Measurements from ENCODE around the gene SLC7A14.

Gene SLC7A14

DNA sequence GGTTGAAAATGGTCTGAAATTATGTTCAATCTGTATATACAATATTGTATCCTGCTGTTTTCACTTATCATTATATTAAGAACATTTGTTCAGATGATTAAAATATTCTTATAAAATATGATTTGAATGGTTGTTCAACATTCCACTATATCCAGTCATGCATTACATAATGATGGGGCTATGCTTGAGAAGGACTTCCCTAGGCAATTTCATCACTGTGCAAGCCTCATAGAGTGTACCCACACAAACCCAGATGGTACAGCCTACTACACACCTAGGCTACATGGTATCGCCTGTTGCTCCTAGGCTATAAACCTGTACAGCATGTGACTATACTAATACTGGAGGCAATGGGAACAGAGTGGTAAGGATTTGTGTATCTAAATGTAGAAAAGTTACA lies 30.5 kb downstream of the SLC7A14 start:
- TF ChIP-seq, protein P1, sequence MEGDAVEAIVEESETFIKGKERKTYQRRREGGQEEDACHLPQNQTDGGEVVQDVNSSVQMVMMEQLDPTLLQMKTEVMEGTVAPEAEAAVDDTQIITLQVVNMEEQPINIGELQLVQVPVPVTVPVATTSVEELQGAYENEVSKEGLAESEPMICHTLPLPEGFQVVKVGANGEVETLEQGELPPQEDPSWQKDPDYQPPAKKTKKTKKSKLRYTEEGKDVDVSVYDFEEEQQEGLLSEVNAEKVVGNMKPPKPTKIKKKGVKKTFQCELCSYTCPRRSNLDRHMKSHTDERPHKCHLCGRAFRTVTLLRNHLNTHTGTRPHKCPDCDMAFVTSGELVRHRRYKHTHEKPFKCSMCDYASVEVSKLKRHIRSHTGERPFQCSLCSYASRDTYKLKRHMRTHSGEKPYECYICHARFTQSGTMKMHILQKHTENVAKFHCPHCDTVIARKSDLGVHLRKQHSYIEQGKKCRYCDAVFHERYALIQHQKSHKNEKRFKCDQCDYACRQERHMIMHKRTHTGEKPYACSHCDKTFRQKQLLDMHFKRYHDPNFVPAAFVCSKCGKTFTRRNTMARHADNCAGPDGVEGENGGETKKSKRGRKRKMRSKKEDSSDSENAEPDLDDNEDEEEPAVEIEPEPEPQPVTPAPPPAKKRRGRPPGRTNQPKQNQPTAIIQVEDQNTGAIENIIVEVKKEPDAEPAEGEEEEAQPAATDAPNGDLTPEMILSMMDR (IDR thresholded peaks at IDR 0.05) = no peak

DNA sequence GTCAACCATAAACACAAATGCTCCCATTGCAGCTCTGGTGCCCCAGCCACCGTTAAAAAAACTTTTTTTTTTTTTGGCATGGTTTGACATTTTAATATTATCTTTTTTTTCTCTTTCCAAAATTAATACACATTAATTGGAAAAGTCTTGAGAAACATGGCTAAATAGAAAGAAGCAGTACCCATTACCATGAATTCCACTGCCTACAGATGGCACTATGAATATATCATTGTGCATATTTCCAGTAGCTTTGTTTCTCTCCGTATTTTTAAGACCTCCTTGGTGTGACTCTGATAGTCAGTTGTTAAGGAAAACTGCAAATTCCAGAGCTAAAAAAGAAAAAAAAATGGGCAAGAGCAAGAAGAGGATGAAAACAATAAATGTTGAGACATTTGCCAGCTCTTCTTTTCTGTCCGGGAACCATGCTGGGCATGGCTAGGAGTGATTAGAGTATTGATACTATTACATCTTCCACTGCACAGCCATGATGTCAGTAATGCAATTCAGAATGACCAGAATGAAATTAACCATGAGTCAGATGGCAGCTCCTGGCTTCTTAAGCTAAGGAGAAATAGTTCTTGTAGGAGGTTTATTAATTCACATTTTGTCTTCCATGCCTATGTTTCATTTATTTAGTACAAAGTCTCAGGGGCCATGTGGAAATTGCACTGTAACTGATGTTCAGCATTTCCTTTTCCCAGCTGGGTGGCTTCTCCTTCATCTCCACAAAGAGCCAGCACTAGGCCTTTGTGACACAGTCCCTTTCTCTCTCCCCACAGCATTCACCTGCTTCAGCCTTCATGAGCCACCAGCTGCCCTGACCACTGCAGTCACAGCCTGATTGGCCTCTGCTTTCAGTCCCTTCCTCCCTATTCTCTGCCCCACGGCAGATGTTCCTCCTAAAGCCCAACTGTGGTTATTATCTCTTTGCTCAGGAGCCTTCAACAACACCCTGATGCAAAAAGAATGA lies 31.8 kb downstream of the SLC7A14 start:
- TF ChIP-seq, protein P1 (IDR thresholded peaks at IDR 0.05) = peak; percentile 26; the same call in 1 of the 2 replicates

DNA sequence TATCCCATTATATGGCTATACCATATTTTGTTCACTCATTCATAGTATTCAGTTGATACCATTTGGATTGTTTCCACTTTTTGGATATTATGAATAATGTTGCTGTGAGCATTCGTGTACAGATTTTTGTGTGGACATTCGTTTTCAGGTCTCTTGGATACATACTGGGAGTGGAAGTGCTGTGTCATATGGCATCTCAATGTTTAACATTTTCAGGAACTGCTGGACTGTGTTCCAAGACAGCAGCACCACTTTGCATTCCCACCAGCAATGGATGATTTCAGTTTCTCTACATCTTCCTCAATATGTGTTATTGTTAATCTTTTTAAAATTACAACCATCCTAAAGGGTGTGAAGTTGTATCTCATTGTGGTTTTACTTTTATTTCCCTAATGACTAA lies 34.6 kb downstream of the SLC7A14 start:
- TF ChIP-seq, protein P1 (IDR thresholded peaks at IDR 0.05) = no peak

DNA sequence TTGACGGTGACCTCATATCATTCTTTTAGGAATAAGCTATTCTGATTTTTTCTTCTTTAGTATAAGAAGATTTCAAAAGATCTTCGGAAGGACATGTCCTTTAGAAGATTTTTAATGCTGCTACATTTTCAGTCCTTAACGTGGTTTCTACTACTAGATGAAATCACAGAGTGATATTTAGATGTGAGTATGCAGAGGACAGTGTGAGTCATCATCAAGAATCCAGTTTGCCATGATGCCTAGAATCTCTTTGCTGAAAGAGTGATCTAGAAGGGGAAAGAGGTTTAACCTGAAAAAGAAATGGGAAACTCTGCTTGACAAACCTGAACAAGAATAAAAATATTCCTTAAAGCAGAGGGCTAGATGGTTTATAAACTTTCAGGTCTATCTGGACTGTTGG lies 43.2 kb downstream of the SLC7A14 start:
- TF ChIP-seq, protein P1 (IDR thresholded peaks at IDR 0.05) = no peak

DNA sequence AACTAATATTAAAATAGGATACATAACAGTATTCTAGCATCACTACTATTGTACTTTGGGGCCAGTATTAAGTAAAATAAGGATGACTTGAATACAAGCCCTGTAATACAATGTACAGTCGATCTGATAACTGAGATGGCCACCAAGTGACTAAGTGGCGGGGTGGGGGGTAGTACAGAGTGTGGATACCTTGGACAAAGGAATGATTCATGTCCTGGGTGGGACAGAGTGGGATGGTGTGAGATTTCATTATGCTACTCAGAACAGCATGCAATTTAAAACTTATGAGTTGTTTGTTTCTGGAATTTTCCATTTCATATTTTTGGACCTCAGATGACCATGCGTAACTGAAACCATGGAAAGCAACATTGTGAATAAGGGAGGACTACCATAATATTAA lies 46.0 kb downstream of the SLC7A14 start:
- TF ChIP-seq, protein P1 (IDR thresholded peaks at IDR 0.05) = no peak

DNA sequence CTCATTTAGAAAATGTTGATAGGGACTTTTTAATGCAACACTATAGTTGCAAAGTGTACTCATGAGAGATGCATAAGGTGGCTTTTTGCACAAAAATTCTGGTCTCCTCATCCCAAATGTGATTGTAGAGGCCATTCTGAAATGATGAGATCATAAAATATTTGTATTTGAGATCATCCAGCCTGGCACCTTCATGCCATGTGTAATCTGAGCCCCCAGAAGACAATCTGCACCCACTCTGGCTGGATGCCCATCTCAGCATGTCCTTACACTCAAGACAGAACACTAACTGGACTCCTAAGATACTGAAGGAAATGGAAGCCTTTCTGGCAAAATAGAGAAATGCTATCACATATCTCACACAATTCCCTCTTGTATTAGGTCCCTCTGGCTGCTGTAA lies 49.2 kb downstream of the SLC7A14 start:
- TF ChIP-seq, protein P1 (IDR thresholded peaks at IDR 0.05) = no peak

DNA sequence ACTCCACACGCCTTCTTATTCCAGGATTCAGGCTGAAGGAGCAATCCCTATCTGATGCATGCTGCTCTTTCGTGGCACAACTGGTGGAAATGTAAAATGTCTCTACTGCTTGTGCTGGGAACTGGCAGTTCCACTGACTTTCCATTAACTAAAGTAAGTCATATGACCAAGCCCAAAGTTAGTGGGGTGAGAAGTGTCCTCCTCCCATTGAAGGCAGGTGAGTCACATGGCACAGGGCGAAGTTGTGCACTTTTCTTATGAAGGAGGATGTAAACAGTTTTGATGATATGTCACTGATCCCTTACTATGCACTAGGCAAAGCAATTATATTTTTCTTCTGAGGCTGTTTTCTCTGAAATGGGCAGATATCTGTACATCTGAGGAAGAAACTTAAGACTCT lies 51.6 kb downstream of the SLC7A14 start:
- TF ChIP-seq, protein P1 (IDR thresholded peaks at IDR 0.05) = no peak

Data from LNCAP (cell line).